Chondrocyte (in vitro differentiated cells): ENCODE data around the gene CHMP1B. TPM values are rescaled to one million over a fixed set of nuclear protein-coding genes. Genes with fewer than 3 reads are reported as not detected.

Experiments used
- DNase-seq: peaks from one replicate; pipeline ENCODE4 v3.0.0; 2021; ENCODE audit warnings: mixed read lengths, low spot score
- H3K27ac Mint-ChIP-seq: one replicate; pipeline ENCODE4 v1.8.0; 2021; ENCODE audit warnings: mild to moderate bottlenecking, moderate library complexity, mixed read lengths; ENCODE audit not compliant: unreplicated experiment
- H3K27me3 Mint-ChIP-seq: 2 replicates; pipeline ENCODE4 v1.8.0; 2021; ENCODE audit warnings: low read depth, mixed read lengths
- H3K36me3 Mint-ChIP-seq: 2 replicates; pipeline ENCODE4 v1.8.0; 2021; ENCODE audit warnings: low read depth, mixed read lengths
- H3K4me1 Mint-ChIP-seq: 2 replicates; pipeline ENCODE4 v1.8.0; 2021; ENCODE audit warnings: low read depth, mild to moderate bottlenecking, mixed read lengths
- H3K4me3 Mint-ChIP-seq: one replicate; pipeline ENCODE4 v1.8.0; 2021; ENCODE audit warnings: mild to moderate bottlenecking, moderate library complexity, mixed read lengths; ENCODE audit not compliant: unreplicated experiment
- H3K9me3 Mint-ChIP-seq: 2 replicates; pipeline ENCODE4 v1.8.0; 2021; ENCODE audit warnings: low read depth, mixed read lengths
- CTCF ChIP-seq: fragments of 200-600 bp; sonication (generic); IDR thresholded peaks from 2 replicates; pipeline ENCODE4 v1.5.0; 2021; ENCODE audit warnings: antibody characterized with exemption, mild to moderate bottlenecking, moderate library complexity
- total RNA-seq: library from RNA; stranded (reverse); gene quantifications from 3 replicates; pipeline ENCODE4 v1.2.1, GENCODE V29; 2021

Gene CHMP1B
- total RNA-seq, 1 donor from 2014 or later, result 32.5 TPM

- no peak for DNase-seq
- H3K4me3 Mint-ChIP-seq, result no peak overlapping the region
- H3K4me1 Mint-ChIP-seq, result no peaks in the 10 kb centered on the region
- H3K27me3 Mint-ChIP-seq, result no peaks in the 10 kb centered on the region
- H3K27ac Mint-ChIP-seq, result no peak overlapping the region
- H3K9me3 Mint-ChIP-seq, result peaks cover 4% of the 10 kb centered on the region
- TF ChIP-seq CTCF, result no peak
- no peaks in the 10 kb centered on the region for H3K36me3 Mint-ChIP-seq
Measured at GRCh38 chr18:11834772-11835171, 16.4 kb upstream of the CHMP1B start.

GRCh38 chr18:11839556-11839955, 11.7 kb upstream of the CHMP1B start:
- Mint-ChIP-seq H3K9me3 (no peaks in the 10 kb centered on the region), H3K27me3 (no peaks in the 10 kb centered on the region), H3K4me1 (no peaks in the 10 kb centered on the region), H3K4me3 (no peak overlapping the region), H3K27ac (no peak overlapping the region), H3K36me3 (no peaks in the 10 kb centered on the region)
- no peak for DNase-seq
- no peak for TF ChIP-seq CTCF

GRCh38 chr18:11840493-11840892, 10.7 kb upstream of the CHMP1B start:
- Mint-ChIP-seq H3K4me1 (no peaks in the 10 kb centered on the region), H3K27ac (no peak overlapping the region), H3K36me3 (no peaks in the 10 kb centered on the region), H3K9me3 (no peaks in the 10 kb centered on the region), H3K27me3 (no peaks in the 10 kb centered on the region), H3K4me3 (no peak overlapping the region)
- DNase-seq, result no peak
- no peak for TF ChIP-seq CTCF

- Mint-ChIP-seq H3K36me3 (no peaks in the 10 kb centered on the region), H3K27ac (no peak overlapping the region), H3K9me3 (no peaks in the 10 kb centered on the region), H3K27me3 (no peaks in the 10 kb centered on the region), H3K4me3 (no peak overlapping the region), H3K4me1 (no peaks in the 10 kb centered on the region)
- no peak for TF ChIP-seq CTCF
- DNase-seq, result no peak
Measured at GRCh38 chr18:11842562-11842961, 8.7 kb upstream of the CHMP1B start.

- peaks cover 2% of the 10 kb centered on the region for H3K4me1 Mint-ChIP-seq
- H3K36me3 Mint-ChIP-seq, result no peaks in the 10 kb centered on the region
- H3K27ac Mint-ChIP-seq, result no peak overlapping the region
- H3K4me3 Mint-ChIP-seq, result no peak overlapping the region
- no peaks in the 10 kb centered on the region for H3K27me3 Mint-ChIP-seq
- no peak for DNase-seq
- no peak for TF ChIP-seq CTCF
- H3K9me3 Mint-ChIP-seq, result no peaks in the 10 kb centered on the region
Measured at GRCh38 chr18:11844436-11844835, 6.8 kb upstream of the CHMP1B start.
